Esophagus squamous epithelium (tissue), 5 donors: Measurements from ENCODE around the gene POLR2H. TPM values are rescaled to one million over a fixed set of nuclear protein-coding genes. Genes with fewer than 3 reads are reported as not detected.

ENCODE experiments used
- DNase-seq: peaks from one replicate; lab custom pipeline; 2025; lab: John Stamatoyannopoulos, UW
- H3K27ac ChIP-seq, 4 donors: fragments of 200-600 bp; sonication (generic); one replicate each; pipeline ENCODE4 v1.5.1; 2016 to 2019; ENCODE audit warnings: mild to moderate bottlenecking in 1 of 4
- H3K27me3 ChIP-seq, 4 donors: fragments of 200-600 bp; sonication (generic); 1 replicate in 3 of 4; 2 replicates in 1 of 4; pipeline versions ENCODE4 v1.5.1 to v1.6.0; 2017 to 2021; ENCODE audit warnings: antibody characterized with exemption in 1 of 4
- H3K36me3 ChIP-seq, 3 donors: fragments of 200-600 bp; sonication (generic); one replicate each; pipeline ENCODE4 v1.5.1; 2016 to 2019
- H3K4me1 ChIP-seq, 3 donors: fragments of 200-600 bp; sonication (generic); one replicate each; pipeline ENCODE4 v1.5.1; 2017 to 2019
- H3K4me3 ChIP-seq, 4 donors: fragments of 200-600 bp; sonication (generic); 1 replicate in 3 of 4; 2 replicates in 1 of 4; pipeline ENCODE4 v1.5.1; 2016 to 2019; ENCODE audit warnings: mild to moderate bottlenecking in 2 of 4, moderate library complexity in 1 of 4
- H3K9me3 ChIP-seq, 3 donors: fragments of 200-600 bp; sonication (generic); one replicate each; pipeline ENCODE4 v1.5.1; 2016 to 2019
- CTCF ChIP-seq, 6 experiments: fragments of 450-650 bp in 4 of 6; fragments of 200-600 bp in 2 of 6; sonication (generic) in 2 of 6; IDR thresholded peaks; one replicate each; pipeline ENCODE4 v1.5.1; 2016 to 2019; ENCODE audit warnings: antibody characterized with exemption in 6 of 6, mild to moderate bottlenecking in 4 of 6, moderate library complexity in 4 of 6
- POLR2A ChIP-seq, 4 donors: fragments of 450-650 bp; IDR thresholded peaks; one replicate each; pipeline ENCODE4 v1.6.1; 2017; ENCODE audit warnings: antibody characterized with exemption in 4 of 4, mild to moderate bottlenecking in 4 of 4, moderate library complexity in 3 of 4
- WGBS, 2 donors: methylation state at CpG; one replicate each; pipeline ENCODE4 v1.1.5; 2018; 5-methylcytosine and 5-hydroxymethylcytosine counted together
- intact Hi-C: fragments of 100-400 bp; cut with DNase I; formaldehyde crosslinking; loops from one replicate; pipeline ENCODE4 v1.15.0; 2022
- total RNA-seq, 4 donors: library from RNA; depleted of rRNA; stranded (reverse); fragments of >200 nt; gene quantifications; one replicate each; pipeline ENCODE4 v1.1.0, GENCODE V29; 2016
- donor health status: DM: yes; HTN: yes; CAD: no.

Gene POLR2H
- total RNA-seq, 4 donors from 2014 or later: 49.5 to 98.5 (median 64.9) TPM

GRCh38 chr3:184381261-184382224, 20.0 kb downstream of the POLR2H start:
- Histone ChIP-seq H3K9me3 (no peaks in the 10 kb centered on the region), H3K4me3 (peak overlapping the region; percentile 33 to 80 (median 46)), H3K4me1 (peaks cover 11 to 34% (median 11%) of the 10 kb centered on the region in 3 donors), H3K27me3 (peaks cover 0 to 86% (median 4%) of the 10 kb centered on the region in 4 donors), H3K27ac (peak overlapping the region in 3 of 4 donors; percentile 9 to 44 (median 33)), H3K36me3 (no peaks in the 10 kb centered on the region)
- DNase-seq: no peak
- 43 to 100% methylated on average over 1 to 11 of the region's 55 CpGs for WGBS, 2 donors
- intact Hi-C loops: no loop called here
- TF ChIP-seq POLR2A (IDR thresholded peaks at IDR 0.05) (no peak), CTCF (IDR thresholded peaks at IDR 0.05) (no peak)

GRCh38 chr3:184382326-184383032, 21.0 kb downstream of the POLR2H start:
- H3K4me3 ChIP-seq: no peak overlapping the region
- DNase-seq: no peak
- H3K9me3 ChIP-seq: no peaks in the 10 kb centered on the region
- 84 to 86% methylated on average over 10 of the region's 16 CpGs for WGBS, 2 donors
- H3K27ac ChIP-seq: no peak overlapping the region
- TF ChIP-seq POLR2A (IDR thresholded peaks at IDR 0.05) (no peak), CTCF (IDR thresholded peaks at IDR 0.05) (no peak)
- no peaks in the 10 kb centered on the region for H3K36me3 ChIP-seq
- H3K27me3 ChIP-seq: peaks cover 0 to 81% (median 4%) of the 10 kb centered on the region in 4 donors
- peaks cover 11 to 34% (median 11%) of the 10 kb centered on the region in 3 donors for H3K4me1 ChIP-seq
- intact Hi-C loops: no loop called here

- Histone ChIP-seq H3K4me3 (no peak overlapping the region), H3K4me1 (peaks cover 11 to 34% (median 11%) of the 10 kb centered on the region in 3 donors), H3K36me3 (no peaks in the 10 kb centered on the region), H3K27ac (no peak overlapping the region), H3K27me3 (peaks cover 0 to 74% (median 4%) of the 10 kb centered on the region in 4 donors), H3K9me3 (no peaks in the 10 kb centered on the region)
- WGBS, 2 donors: 84 to 93% methylated on average over 4 to 9 of the region's 15 CpGs
- DNase-seq: no peak
- intact Hi-C loops: no loop called here
- TF ChIP-seq CTCF (IDR thresholded peaks at IDR 0.05): no peak
- no peak for TF ChIP-seq POLR2A (IDR thresholded peaks at IDR 0.05)
These were observed 21.7 kb downstream of the POLR2H start for GRCh38 chr3:184383033-184383740.

GRCh38 chr3:184384342-184384741, 22.8 kb downstream of the POLR2H start:
- intact Hi-C loops: no loop called here
- Histone ChIP-seq H3K4me3 (no peak overlapping the region), H3K4me1 (peaks cover 11 to 23% (median 11%) of the 10 kb centered on the region in 3 donors), H3K27me3 (peaks cover 0 to 67% (median 2%) of the 10 kb centered on the region in 4 donors), H3K9me3 (no peaks in the 10 kb centered on the region), H3K27ac (no peak overlapping the region), H3K36me3 (no peaks in the 10 kb centered on the region)
- no peak for TF ChIP-seq POLR2A (IDR thresholded peaks at IDR 0.05)
- TF ChIP-seq CTCF (IDR thresholded peaks at IDR 0.05): no peak
- DNase-seq: no peak
- 72 to 84% methylated on average over 6 of the region's 9 CpGs for WGBS, 2 donors
